Measurements from ENCODE around the gene PTH1R.
A peak's percentile ranks its signal among the peaks of the same experiment; 100 is the strongest.

The PTH1R gene

DNA sequence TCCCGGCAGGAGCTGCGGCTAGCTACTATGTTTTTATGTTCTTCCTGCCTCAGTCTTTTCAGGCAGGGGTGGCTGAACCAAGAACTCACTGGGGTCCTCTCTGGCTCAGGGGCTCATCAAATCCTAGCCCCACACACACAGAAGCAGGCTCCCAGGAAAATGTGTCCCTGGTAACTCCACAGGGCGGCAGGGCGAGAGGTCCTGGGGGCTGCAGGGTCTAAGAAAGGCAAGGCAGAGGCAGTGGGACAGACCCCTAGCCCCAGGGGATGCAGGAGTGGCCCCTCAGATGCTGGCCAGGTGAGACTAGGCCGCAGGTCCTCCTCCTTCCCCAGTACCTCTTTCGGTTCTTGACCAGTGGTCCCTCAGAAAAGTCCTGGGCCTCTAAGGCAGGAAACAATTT lies 48.9 kb downstream of the PTH1R start:
- no peak for DNase-seq (ENCODE audit: low read depth, low spot score)
- TF ChIP-seq, protein P1, sequence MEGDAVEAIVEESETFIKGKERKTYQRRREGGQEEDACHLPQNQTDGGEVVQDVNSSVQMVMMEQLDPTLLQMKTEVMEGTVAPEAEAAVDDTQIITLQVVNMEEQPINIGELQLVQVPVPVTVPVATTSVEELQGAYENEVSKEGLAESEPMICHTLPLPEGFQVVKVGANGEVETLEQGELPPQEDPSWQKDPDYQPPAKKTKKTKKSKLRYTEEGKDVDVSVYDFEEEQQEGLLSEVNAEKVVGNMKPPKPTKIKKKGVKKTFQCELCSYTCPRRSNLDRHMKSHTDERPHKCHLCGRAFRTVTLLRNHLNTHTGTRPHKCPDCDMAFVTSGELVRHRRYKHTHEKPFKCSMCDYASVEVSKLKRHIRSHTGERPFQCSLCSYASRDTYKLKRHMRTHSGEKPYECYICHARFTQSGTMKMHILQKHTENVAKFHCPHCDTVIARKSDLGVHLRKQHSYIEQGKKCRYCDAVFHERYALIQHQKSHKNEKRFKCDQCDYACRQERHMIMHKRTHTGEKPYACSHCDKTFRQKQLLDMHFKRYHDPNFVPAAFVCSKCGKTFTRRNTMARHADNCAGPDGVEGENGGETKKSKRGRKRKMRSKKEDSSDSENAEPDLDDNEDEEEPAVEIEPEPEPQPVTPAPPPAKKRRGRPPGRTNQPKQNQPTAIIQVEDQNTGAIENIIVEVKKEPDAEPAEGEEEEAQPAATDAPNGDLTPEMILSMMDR (IDR thresholded peaks at IDR 0.05; ENCODE audit: low read depth, low read length), result no peak
- H3K4me3 ChIP-seq (ENCODE audit: low read depth, low read length), result no peak overlapping the region
- in situ Hi-C loops (cut with HindIII; ENCODE audit: low sequenced_read_pairs), result no loop called here

DNA sequence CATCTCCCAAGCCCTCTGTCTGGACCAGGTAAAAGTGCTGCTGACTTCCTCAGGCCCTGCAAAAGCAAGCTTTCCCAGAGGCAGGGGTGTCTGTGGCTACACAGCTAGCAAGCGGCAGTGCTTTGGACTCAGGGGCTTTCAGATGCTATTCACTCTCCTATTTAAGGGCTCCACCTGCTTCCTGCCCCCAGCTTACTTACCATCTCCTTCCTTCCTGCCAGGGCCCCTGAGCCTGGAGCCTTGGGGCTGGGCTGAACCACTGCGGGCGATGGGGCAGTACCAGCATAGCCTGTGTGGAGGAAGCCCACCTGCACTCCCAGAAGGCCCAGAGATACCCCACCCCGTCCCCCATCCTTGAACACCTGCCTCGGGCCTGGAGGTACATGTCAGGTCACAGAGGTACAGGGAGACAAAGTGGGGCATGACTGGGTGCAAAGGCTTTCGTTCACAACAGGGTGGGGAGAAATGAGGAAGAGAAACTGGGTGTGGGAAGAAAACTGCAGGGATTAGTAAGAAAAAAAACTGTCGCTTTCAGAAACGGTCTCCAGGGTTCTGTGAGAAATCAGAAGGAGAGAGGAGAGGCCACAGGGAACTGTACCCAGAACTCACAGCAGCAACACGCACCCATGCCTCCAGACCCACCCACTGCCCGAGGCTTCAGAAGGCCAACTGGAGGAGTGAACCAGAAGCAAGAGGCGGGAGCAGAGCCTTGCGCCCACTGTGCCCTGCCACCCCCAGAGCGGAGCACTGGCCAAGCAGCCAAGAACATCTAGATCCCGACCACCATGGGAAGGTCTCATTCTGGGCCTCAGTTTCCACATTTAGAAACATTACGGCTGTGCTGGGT lies 49.6 kb downstream of the PTH1R start:
- in situ Hi-C loops (cut with HindIII; ENCODE audit: low sequenced_read_pairs), result no loop called here
- no peak for DNase-seq (ENCODE audit: low read depth, low spot score)

DNA sequence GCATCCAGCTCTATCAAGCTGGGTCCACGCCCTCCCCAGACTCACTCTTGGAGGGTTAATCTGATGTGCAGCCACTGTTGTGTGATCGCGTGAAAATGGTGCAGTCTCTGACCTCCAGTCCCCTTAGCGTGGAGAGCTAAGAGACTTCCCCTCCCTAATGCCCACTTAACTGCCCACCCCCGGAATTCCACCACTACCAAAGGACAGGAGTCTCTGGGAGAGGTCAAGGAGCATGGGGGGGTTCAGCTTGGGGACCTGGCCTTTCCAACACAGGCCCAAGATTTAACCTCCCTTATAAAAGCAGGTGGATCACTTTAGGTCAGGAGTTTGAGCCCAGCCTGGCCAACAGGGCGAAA lies 50.2 kb downstream of the PTH1R start:
- in situ Hi-C loops (cut with HindIII; ENCODE audit: low sequenced_read_pairs), result no loop called here
- TF ChIP-seq, protein P1 (IDR thresholded peaks at IDR 0.05; ENCODE audit: low read depth, low read length), result no peak
- H3K4me3 ChIP-seq (ENCODE audit: low read depth, low read length), result no peak overlapping the region
- no peak for DNase-seq (ENCODE audit: low read depth, low spot score)

More for the DNA sequence above, 49.6 kb downstream of the PTH1R start:
- H3K4me3 ChIP-seq (ENCODE audit: low read depth, low read length), result no peak overlapping the region
- TF ChIP-seq, protein P1 (IDR thresholded peaks at IDR 0.05; ENCODE audit: low read depth, low read length), result no peak

DNA sequence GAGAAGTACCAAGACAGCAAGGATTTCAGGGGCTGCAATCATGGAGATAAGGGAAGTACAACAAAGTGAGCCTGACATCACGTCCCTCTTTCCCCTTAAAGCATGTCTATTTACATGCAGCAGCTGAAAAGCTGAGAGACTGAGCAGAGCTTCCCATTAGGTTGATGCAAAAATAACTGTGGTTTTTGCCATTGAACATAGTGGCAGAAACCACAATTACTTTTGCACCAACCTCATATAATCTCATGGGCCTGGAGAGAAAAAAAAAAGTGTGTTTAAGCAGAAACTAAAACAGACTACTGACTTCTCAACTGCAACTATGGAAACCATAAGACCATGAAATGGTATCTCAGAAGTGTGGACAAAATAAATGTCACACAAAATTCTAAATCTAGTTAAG lies 50.8 kb downstream of the PTH1R start:
- peak; percentile 30 for DNase-seq (ENCODE audit: low read depth, low spot score)

DNA sequence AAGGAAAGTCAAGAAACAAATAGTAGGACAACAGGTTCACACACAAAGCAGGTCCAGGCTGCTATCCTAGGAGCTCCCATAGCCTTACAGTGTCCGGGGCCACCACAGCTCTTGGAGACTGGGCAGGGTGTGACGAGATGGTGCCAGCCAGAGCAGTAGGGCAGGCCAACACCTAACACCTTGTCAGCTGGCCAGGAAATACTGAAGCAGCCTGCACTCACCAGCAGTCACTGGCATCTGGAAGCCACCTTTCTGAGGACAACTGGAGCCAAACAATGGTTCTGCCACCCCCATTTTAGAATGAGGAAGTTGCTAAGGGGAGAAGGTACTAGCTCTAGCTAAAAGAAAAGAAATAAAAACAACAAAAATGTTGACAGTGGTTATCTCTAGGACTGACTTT lies 51.8 kb downstream of the PTH1R start:
- TF ChIP-seq, protein P1 (IDR thresholded peaks at IDR 0.05; ENCODE audit: low read depth, low read length), result no peak
- H3K4me3 ChIP-seq (ENCODE audit: low read depth, low read length), result no peak overlapping the region
- DNase-seq (ENCODE audit: low read depth, low spot score), result no peak
- in situ Hi-C loops (cut with HindIII; ENCODE audit: low sequenced_read_pairs), result no loop called here

More for the DNA sequence above, 50.8 kb downstream of the PTH1R start:
- no peak overlapping the region for H3K4me3 ChIP-seq (ENCODE audit: low read depth, low read length)
- in situ Hi-C loops (cut with HindIII; ENCODE audit: low sequenced_read_pairs), result no loop called here
- TF ChIP-seq, protein P1 (IDR thresholded peaks at IDR 0.05; ENCODE audit: low read depth, low read length), result no peak

DNA sequence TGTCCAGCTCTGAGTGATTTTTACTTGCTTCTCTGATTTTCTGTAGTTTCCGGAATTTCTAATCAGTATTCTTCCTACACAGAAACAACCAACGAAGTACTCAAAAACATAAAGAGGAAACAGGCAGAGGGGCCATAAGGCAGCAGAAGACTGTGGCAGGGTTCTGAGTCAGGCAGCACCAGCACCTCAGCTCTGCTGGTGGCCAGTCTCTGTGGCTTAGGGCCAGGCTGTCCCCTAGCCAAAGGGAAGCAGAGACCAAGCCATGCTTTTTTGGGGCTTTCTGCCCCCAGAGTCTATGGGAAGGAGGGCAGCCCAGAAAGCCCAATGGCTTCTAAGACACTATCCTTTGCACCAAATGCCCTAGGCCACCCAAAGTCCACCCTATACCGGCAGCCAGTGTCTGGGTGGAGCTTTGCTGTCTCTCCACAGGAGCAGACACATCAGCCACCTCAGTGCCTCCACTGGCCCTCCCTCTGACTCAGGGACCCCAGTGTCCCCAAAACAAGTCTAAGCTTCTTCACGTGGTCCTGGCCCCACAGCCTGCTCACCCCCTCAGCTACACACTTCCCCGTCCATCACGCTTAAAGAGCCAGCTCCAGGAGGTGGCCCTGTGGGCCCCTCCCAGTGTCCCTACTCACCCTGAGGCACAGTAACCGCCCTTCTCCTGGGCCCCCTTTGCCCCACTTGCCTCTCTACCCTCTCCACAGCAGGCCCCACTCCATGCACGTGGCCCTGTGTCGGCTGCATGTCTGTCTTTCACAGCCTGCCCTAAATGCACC lies 52.8 kb downstream of the PTH1R start:
- H3K4me3 ChIP-seq (ENCODE audit: low read depth, low read length), result no peak overlapping the region
- TF ChIP-seq, protein P1 (IDR thresholded peaks at IDR 0.05; ENCODE audit: low read depth, low read length), result no peak
- DNase-seq (ENCODE audit: low read depth, low spot score), result peak; percentile 10
- in situ Hi-C loops (cut with HindIII; ENCODE audit: low sequenced_read_pairs), result no loop called here
